Endothelial cell of umbilical vein (primary cell): ENCODE measurements around the gene GNAQ. TPM values are rescaled to one million over a fixed set of nuclear protein-coding genes. Genes with fewer than 3 reads are reported as not detected.

ENCODE experiments used
- Bru-seq: library from RNA; stranded (reverse); fragments of 400-500 nt; gene quantifications from one replicate; lab custom pipeline; 2021; lab: Mats Ljungman, UMichigan
- BruChase-seq, 2 experiments: library from RNA; stranded (reverse); fragments of 400-500 nt; gene quantifications; one replicate each; lab custom pipeline; 2021; lab: Mats Ljungman, UMichigan
- BruUV-seq: library from RNA; stranded (reverse); fragments of 400-500 nt; replicated peaks from 2 replicates; lab custom pipeline; 2021; lab: Mats Ljungman, UMichigan
- CTCF ChIA-PET: fragments of 300-600, 350-600 bp; sonication (Branson Sonifier 250); formaldehyde crosslinking; loops from one replicate; lab custom pipeline; 2021; ENCODE audit warnings: antibody characterized with exemption, inconsistent platforms; lab: Charles Lee
- POLR2A ChIA-PET: fragments of 300-600, 350-600 bp; sonication (Branson Sonifier 250); formaldehyde crosslinking; loops from one replicate; lab custom pipeline; 2021; ENCODE audit warnings: antibody characterized with exemption, inconsistent platforms; lab: Charles Lee
- DNase-seq: peaks from one replicate; pipeline ENCODE4 v3.0.0-alpha.2; 2011; ENCODE audit warnings: low read depth, low spot score
- FAIRE-seq: peaks from 2 replicates; lab custom pipeline; 2011; peaks lifted over from hg19 to GRCh38; lab: Jason Lieb, UNC
- H2AFZ ChIP-seq: 2 replicates; pipeline ENCODE4 v1.6.0; 2012; ENCODE audit warnings: low read depth, low read length, control low read depth, inconsistent platforms
- H3K27ac ChIP-seq: 2 replicates; pipeline ENCODE4 v1.5.1; 2011; ENCODE audit warnings: low read depth, mild to moderate bottlenecking, control low read depth, low read length, moderate library complexity; ENCODE audit not compliant: insufficient read depth
- H3K27me3 ChIP-seq, 2 experiments: 2 replicates each; pipeline versions ENCODE4 v1.6.0 to v1.6.1; 2011; ENCODE audit warnings: low read length in 2 of 2, mixed read lengths in 1 of 2; ENCODE audit not compliant: control insufficient read depth in 2 of 2, insufficient read depth in 2 of 2
- H3K36me3 ChIP-seq, 2 experiments: 2 replicates in 1 of 2; 3 replicates in 1 of 2; pipeline ENCODE4 v1.5.1; 2011; ENCODE audit warnings: low read length in 2 of 2, mild to moderate bottlenecking in 1 of 2, moderate library complexity in 1 of 2; ENCODE audit not compliant: control insufficient read depth in 2 of 2, insufficient read depth in 2 of 2; ENCODE audit errors: extremely low read depth in 1 of 2
- H3K4me1 ChIP-seq: 3 replicates; pipeline ENCODE4 v1.5.1; 2011; ENCODE audit warnings: mild to moderate bottlenecking, low read length; ENCODE audit not compliant: control insufficient read depth, insufficient read depth; ENCODE audit errors: extremely low read depth
- H3K4me2 ChIP-seq: 2 replicates; pipeline ENCODE4 v1.6.1; 2011; ENCODE audit warnings: low read length, control low read depth, mixed read lengths; ENCODE audit not compliant: insufficient read depth
- H3K4me3 ChIP-seq, 3 experiments: fragments of 200-600 bp in 1 of 3; sonication (generic), shearing (Covaris generic) in 1 of 3; replicated peaks in 1 of 3; 2 replicates each; pipeline ENCODE4 v1.5.1; 2011 to 2016; ENCODE audit warnings: control low read depth in 3 of 3, low read length in 3 of 3, mild to moderate bottlenecking in 2 of 3, inconsistent platforms in 1 of 3, low read depth in 1 of 3, moderate library complexity in 1 of 3; ENCODE audit not compliant: insufficient read depth in 1 of 3
- H3K79me2 ChIP-seq: 2 replicates; pipeline ENCODE4 v1.6.0; 2012; ENCODE audit warnings: low read length, inconsistent platforms; ENCODE audit not compliant: control insufficient read depth, insufficient read depth
- H3K9ac ChIP-seq: replicated peaks from 2 replicates; pipeline ENCODE3; 2011; ENCODE audit warnings: low read length, control low read depth; ENCODE audit not compliant: insufficient read depth; ENCODE audit errors: extremely low read depth
- H3K9me1 ChIP-seq: replicated peaks from 3 replicates; pipeline ENCODE4 v1.6.0; 2011; ENCODE audit warnings: mild to moderate bottlenecking, low read length; ENCODE audit not compliant: control insufficient read depth, insufficient read depth; ENCODE audit errors: extremely low read depth
- H3K9me3 ChIP-seq: replicated peaks from 2 replicates; pipeline ENCODE4 v1.5.1; 2012; ENCODE audit warnings: low read length, inconsistent platforms; ENCODE audit not compliant: control insufficient read depth, insufficient read depth
- H4K20me1 ChIP-seq: replicated peaks from 2 replicates; pipeline ENCODE3; 2011; ENCODE audit warnings: mild to moderate bottlenecking, low read length; ENCODE audit not compliant: control insufficient read depth, insufficient read depth; ENCODE audit errors: extremely low read depth
- MAX ChIP-seq: IDR thresholded peaks from 2 replicates; pipeline ENCODE4 v1.6.1; 2011; ENCODE audit not compliant: insufficient read depth, insufficient read length
- MYC ChIP-seq: IDR thresholded peaks from one replicate; pipeline ENCODE4 v1.6.1; 2011; ENCODE audit warnings: mild to moderate bottlenecking, low read depth, low read length
- POLR2AphosphoS5 ChIP-seq: IDR thresholded peaks from 2 replicates; pipeline ENCODE4 v1.6.1; 2012; ENCODE audit warnings: low read depth, mild to moderate bottlenecking, control low read depth, low read length, moderate library complexity; ENCODE audit not compliant: insufficient read depth
- dilution Hi-C: fragments of 300-500 bp; cut with MboI; formaldehyde crosslinking; loops from one replicate; pipeline ENCODE4 v1.15.0; 2019; ENCODE audit warnings: low sequenced_read_pairs; ENCODE audit not compliant: extremely low pct_ligation_motif_present
- intact Hi-C: fragments of 100-400 bp; cut with micrococcal nuclease; formaldehyde crosslinking; loops from one replicate; pipeline ENCODE4 v1.10.0; 2022
- long read RNA-seq: library from polyadenylated mRNA; stranded (forward); transcript quantifications from one replicate; pipeline ENCODE4 v2.0.0, GENCODE V29; 2021
- polyA minus RNA-seq, 3 experiments: library from RNA; depleted of rRNA, polyadenylated mRNA; stranded (reverse); fragments of >200 nt; gene quantifications; 1 replicate in 1 of 3; 2 replicates in 2 of 3; pipeline ENCODE4 v1.2.3, GENCODE V29; 2011
- polyA plus RNA-seq, 4 experiments: library from polyadenylated mRNA; depleted of rRNA in 3 of 4; stranded (reverse) in 3 of 4; unstranded in 1 of 4; fragments of >200 nt; gene quantifications; 2 replicates each; pipeline versions ENCODE4 v1.2.1 to v1.2.3, GENCODE V29; 2011 to 2012; ENCODE audit warnings: missing spikeins in 1 of 4
- total RNA-seq: library from RNA; stranded (reverse); gene quantifications from 2 replicates; pipeline ENCODE4 v1.2.3, GENCODE V29; 2021

The GNAQ gene
- 61.8 and 67.3 TPM in 2 replicates for total RNA-seq
- 23.4 and 26.1 TPM in 2 replicates for polyA plus RNA-seq
- 24.7 and 28.5 TPM in 2 replicates for polyA plus RNA-seq (2011; cell fraction: cytosol; rRNA removed)
- polyA plus RNA-seq (2011; cell fraction: nucleus; rRNA removed), result 44.5 and 53.0 TPM in 2 replicates
- polyA plus RNA-seq (2012), result 44.6 and 53.3 TPM in 2 replicates
- polyA minus RNA-seq, result 63.0 and 88.3 TPM in 2 replicates
- polyA minus RNA-seq (2011; cell fraction: cytosol; rRNA and poly(A)+ RNA removed), result 7.8 TPM
- 43.5 and 56.2 TPM in 2 replicates for polyA minus RNA-seq (2011; cell fraction: nucleus; rRNA and poly(A)+ RNA removed)
- percentile 95 among the genes with signal in this experiment for Bru-seq, nascent RNA
- percentile 81 among the genes with signal in this experiment for BruChase-seq, experiment 1, labeled RNA remaining after a 6-hour chase
- percentile 82 among the genes with signal in this experiment for BruChase-seq, experiment 2, labeled RNA remaining after a 2-hour chase
- long read RNA-seq, full-length matches to known transcripts, result 60 of 83 reads
- long read RNA-seq, partial matches to known transcripts, result 3 of 83 reads
- long read RNA-seq, other reads (novel, unspliced or antisense), result 20 of 83 reads

GRCh38 chr9:78031444-78031892 lies at the start of gene GNAQ:
TSS of gene GNAQ (minus strand) at chr9:78031811. CDS start at chr9:78031235, 576 bp downstream.
- Histone ChIP-seq H3K9me3 (no peaks in the 10 kb centered on the region), H2AFZ (peak within 1 kb of the TSS; percentile 86), H3K79me2 (peaks cover 47% of the 10 kb centered on the region), H3K27ac (peak within 1 kb of the TSS; percentile 94), H3K4me2 (peak within 1 kb of the TSS; percentile 98), H3K36me3 (no peaks in the 10 kb centered on the region), H3K4me1 (peaks cover 47% of the 10 kb centered on the region), H3K9ac (peak within 1 kb of the TSS; percentile 95), H3K9me1 (no peaks in the 10 kb centered on the region), H3K4me3 (peak within 1 kb of the TSS; percentile 88 to 95 (median 91)), H4K20me1 (peaks cover 2% of the 10 kb centered on the region), H3K27me3 (no peaks in the 10 kb centered on the region)
- TF ChIP-seq MYC (no peak), POLR2AphosphoS5 (no peak)
- BruUV-seq, result no TSS peak
- DNase-seq (no peak), FAIRE-seq (no peak)
- ChIA-PET CTCF (interaction anchor here (0.6 to 14.2 kb wide), 7 partner anchors 10 to 577 kb away, joined by 3 to 431 read pairs (median 7); no protein-coding TSS in a partner anchor), POLR2A (interaction anchor here (0.6 kb wide), 1 partner anchor 204 kb away, joined by 3 read pairs; no protein-coding TSS in a partner anchor)
- dilution Hi-C loops (no loop called here), intact Hi-C loops (loop anchor here (2.0 to 10.0 kb wide), 5 partner anchors 69 to 857 kb away; partner anchors contain the start of gene VPS13A)

- Histone ChIP-seq H3K4me1 (no peaks in the 10 kb centered on the region), H3K27ac (no peak overlapping the region), H3K4me2 (no peak overlapping the region), H3K9me1 (no peaks in the 10 kb centered on the region), H3K4me3 (no peak overlapping the region), H3K36me3 (no peaks in the 10 kb centered on the region), H3K9ac (no peak overlapping the region), H3K9me3 (no peaks in the 10 kb centered on the region), H3K79me2 (no peaks in the 10 kb centered on the region), H4K20me1 (no peaks in the 10 kb centered on the region), H2AFZ (no peak overlapping the region), H3K27me3 (peaks cover 4 to 5% of the 10 kb centered on the region in 2 experiments)
- dilution Hi-C loops, result no loop called here
- ChIA-PET POLR2A (no interaction called here), CTCF (no interaction called here)
- FAIRE-seq (no peak), DNase-seq (no peak)
- intact Hi-C loops, result no loop called here
- TF ChIP-seq MAX, result no peak
- no TSS peak for BruUV-seq
Measured at GRCh38 chr9:78074385-78075291, 43.0 kb upstream of the GNAQ start.
